HG02798 (cell line): ENCODE measurements around the gene ANXA3.
A peak's percentile ranks its signal among the peaks of the same experiment; 100 is the strongest.
"Not testable (repeated sequence)": the region's sequence is repeated elsewhere in the genome, so short reads cannot be mapped to it uniquely, and the experiment has no call there.

ENCODE experiments used
- ATAC-seq: cut with Tn5 transposase; IDR thresholded peaks from one replicate; pipeline ENCODE4 v1.9.1; 2021; ENCODE audit warnings: mild to moderate bottlenecking; ENCODE audit not compliant: unreplicated experiment, poor library complexity

ANXA3 gene

GRCh38 chr4:78551420-78552351, at the start of gene ANXA3:
Gene ANXA3, plus strand, starts transcription at chr4:78551770. Its CDS starts 2,704 bp downstream, at chr4:78554474.
- ATAC-seq, result peak; percentile 37

GRCh38 chr4:78506260-78506659, 45.3 kb upstream of the ANXA3 start:
- not testable (repeated sequence) for ATAC-seq

- ATAC-seq, result no peak
Measured at GRCh38 chr4:78509043-78509442, 42.5 kb upstream of the ANXA3 start.

GRCh38 chr4:78510108-78510507, 41.5 kb upstream of the ANXA3 start:
- ATAC-seq, result no peak

GRCh38 chr4:78510681-78511080, 40.9 kb upstream of the ANXA3 start:
- no peak for ATAC-seq

GRCh38 chr4:78512357-78512920, 39.1 kb upstream of the ANXA3 start:
- no peak for ATAC-seq

- ATAC-seq, result no peak
Measured at GRCh38 chr4:78513411-78513975, 38.1 kb upstream of the ANXA3 start.

GRCh38 chr4:78517050-78517652, 34.4 kb upstream of the ANXA3 start:
- ATAC-seq, result no peak

GRCh38 chr4:78518561-78518960, 33.0 kb upstream of the ANXA3 start:
- no peak for ATAC-seq

- no peak for ATAC-seq
Measured at GRCh38 chr4:78519962-78520361, 31.6 kb upstream of the ANXA3 start.

- ATAC-seq, result no peak
Measured at GRCh38 chr4:78520808-78521226, 30.8 kb upstream of the ANXA3 start.

- no peak for ATAC-seq
Measured at GRCh38 chr4:78524009-78524408, 27.6 kb upstream of the ANXA3 start.

GRCh38 chr4:78525559-78525958, 26.0 kb upstream of the ANXA3 start:
- ATAC-seq, result no peak

- no peak for ATAC-seq
Measured at GRCh38 chr4:78527103-78527502, 24.5 kb upstream of the ANXA3 start.

- no peak for ATAC-seq
Measured at GRCh38 chr4:78527555-78527954, 24.0 kb upstream of the ANXA3 start.

GRCh38 chr4:78528327-78528726, 23.2 kb upstream of the ANXA3 start:
- no peak for ATAC-seq

GRCh38 chr4:78529569-78530209, 21.9 kb upstream of the ANXA3 start:
- no peak for ATAC-seq

- ATAC-seq, result no peak
Measured at GRCh38 chr4:78532046-78532445, 19.5 kb upstream of the ANXA3 start.

- ATAC-seq, result no peak
Measured at GRCh38 chr4:78533854-78534253, 17.7 kb upstream of the ANXA3 start.

- no peak for ATAC-seq
Measured at GRCh38 chr4:78534286-78534955, 17.1 kb upstream of the ANXA3 start.
